Muscle of back (tissue), 11 donors: ENCODE data around the gene MRTFB. TPM values are rescaled to one million over a fixed set of nuclear protein-coding genes. Genes with fewer than 3 reads are reported as not detected.

ENCODE experiments used
- DNase-seq, 3 donors: peaks; one replicate each; pipeline versions ENCODE4 v3.0.0 to v3.0.0-alpha.2; 2013
- polyA plus RNA-seq, 10 donors: library from polyadenylated mRNA; unstranded; fragments of 120-200 nt; gene quantifications; one replicate each; pipeline ENCODE4 v1.2.1, GENCODE V29; 2013; ENCODE audit not compliant: insufficient read length in 10 of 10

The MRTFB gene
- polyA plus RNA-seq, 10 donors = 15.1 to 24.3 (median 21.1) TPM

DNA sequence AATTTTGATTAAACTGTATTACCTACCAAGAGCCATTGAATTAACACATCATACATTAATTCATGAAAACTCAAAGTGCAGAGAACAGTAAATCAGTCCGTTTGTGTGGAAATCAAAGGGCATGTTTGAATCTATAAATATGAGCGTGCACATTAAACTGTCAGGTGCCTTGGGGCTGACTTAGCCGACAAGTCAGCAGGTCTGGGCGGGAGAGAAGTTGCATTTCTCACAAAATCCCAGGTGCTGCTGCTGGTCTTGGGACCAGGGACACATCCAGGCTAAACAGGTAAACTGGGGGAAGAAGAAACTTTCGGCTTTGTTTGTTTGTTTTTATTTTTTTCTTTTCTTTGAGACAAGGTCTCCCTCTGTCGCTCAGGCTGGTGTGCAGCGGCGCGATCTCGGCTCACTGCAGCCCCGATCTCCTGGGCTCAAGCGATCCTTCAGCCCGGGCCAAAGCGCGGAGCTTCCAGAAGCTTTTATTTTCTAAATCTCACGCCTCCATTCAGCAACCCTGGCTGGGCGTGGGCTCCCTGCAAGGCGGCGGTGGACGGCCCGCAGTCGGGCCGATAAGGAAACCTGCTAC is 213.9 kb downstream of the MRTFB start:
- DNase-seq = peak in 1 of 3 donors; percentile 80

DNA sequence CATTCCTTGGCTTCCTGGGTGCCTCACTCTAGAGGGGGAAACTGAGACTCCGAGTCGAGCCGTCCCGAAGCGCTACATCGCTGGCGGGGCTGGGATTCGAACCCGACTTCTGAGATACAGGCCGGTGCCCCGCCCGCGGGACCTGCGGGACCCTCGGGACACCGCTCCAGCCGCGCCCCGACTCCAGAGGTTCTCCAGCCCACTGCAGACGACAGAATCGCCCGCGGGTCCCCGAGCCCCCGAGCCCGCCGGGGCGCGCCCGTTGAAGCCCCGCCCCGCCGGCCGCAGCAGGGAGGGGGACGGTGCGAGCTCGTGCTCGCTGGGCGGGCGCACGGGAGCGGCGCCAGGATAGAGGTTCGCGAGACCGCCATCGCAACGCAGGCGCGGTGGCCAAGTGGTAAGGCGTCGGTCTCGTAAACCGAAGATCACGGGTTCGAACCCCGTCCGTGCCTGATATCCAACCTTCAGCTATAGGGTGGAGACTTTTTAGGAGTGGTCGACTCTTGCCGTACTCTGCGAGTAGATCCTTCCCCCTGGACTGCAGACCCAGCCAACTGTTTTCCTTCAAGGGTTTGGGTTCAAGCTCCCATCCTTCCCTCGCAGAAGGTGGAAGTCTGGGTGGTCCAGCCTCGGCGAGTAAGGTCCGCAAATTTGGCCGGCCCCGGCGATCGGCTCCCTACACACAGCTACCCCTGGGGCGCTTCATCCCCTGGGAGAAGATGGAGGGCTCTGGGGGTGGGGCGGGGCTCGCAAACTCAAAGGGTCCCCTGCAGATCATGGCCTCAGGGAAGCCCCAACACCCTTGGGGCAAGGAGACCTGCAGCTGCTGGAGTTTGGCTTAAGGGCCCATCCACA is 214.6 kb downstream of the MRTFB start:
- DNase-seq = peak; percentile 94 to 99 (median 97)

DNA sequence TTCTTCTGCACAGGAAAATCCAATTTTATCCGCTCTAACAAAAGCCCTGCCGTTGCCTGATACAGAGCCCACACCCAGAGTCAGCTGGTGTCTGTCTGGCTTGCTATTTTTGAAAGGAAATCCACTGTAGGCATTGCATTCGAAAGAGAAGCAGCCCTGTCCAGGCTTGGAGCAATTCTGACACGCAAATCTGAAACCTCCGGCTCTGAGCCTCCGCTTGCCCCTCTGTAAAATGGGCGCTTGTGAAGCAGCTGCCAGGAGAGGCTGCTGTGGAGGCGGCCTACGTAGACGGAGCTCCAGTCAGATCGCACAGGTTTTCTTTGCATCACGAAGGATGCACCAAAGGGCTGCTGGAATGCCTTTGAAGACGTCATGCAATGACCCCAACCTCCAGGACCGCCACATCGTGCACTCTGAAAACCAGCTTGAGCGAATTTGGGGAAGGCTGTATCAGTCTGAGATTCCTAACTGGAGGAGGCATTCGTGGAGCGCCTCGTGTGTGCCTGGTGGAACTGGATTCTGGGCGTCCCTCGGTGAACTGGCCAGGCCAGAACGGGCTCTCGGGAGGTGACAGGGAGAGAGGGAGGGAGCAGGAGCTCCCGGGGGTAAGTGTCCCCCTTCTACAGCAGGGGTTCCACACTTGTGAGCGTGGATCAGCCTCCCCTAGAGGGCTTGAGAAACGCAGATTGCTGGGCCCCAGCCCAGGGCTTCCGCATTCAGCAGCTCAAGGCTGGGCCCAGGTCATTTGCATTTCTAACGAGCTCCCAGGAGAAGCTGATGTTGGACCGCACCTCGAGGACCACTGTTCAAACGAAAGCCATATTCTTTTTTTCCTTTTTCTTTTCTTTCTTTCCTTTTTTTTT is 215.5 kb downstream of the MRTFB start:
- DNase-seq = no peak

DNA sequence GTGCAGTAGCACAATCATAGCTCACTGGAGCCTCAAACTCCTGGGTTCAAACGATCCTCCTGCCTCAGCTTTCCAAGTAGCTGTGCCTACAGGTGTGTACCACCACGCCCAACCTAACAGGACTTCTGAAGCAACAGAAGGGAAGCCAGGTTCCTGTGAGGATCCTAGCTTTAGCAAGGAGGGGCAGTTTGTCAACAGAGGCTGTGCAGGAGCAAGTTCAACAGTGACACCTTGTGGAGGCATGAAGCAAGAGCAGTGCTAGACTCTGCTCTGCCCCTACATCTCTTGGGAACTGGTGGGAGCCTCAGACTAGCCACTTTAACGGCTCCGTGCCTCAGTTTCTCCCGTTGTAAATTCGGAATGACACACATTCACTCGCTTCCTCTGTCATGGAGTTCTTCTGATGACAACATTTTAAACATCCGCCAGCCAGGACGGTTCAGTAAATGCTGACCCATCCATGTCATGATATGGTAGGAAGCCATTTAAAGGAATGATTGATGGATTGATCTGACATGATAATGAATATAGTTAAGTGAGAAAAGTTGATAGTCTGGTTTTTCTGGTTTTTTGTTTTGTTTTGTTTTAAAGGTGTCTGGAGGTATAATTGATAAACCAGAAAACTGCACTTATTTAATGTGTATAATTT is 218.7 kb downstream of the MRTFB start:
- no peak for DNase-seq

DNA sequence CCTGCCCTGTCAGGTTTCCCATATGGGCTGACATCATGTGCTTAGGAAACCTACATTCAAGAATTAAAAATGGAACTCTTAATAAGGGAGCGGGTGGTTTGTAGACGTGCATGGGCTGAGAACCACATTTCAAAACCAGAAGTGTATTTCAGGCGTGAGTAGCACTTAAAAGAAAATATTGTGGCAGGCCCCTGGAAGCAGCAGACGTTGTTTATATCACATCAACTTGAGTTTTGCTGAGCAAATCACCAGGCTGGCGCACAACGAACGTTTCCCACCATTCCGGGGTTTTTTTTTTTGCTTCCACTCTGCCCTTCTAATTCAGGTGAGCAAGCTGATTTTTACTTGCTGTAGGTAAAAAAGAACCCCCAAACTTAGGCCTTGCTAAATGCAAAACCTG is 220.2 kb downstream of the MRTFB start:
- DNase-seq = no peak

DNA sequence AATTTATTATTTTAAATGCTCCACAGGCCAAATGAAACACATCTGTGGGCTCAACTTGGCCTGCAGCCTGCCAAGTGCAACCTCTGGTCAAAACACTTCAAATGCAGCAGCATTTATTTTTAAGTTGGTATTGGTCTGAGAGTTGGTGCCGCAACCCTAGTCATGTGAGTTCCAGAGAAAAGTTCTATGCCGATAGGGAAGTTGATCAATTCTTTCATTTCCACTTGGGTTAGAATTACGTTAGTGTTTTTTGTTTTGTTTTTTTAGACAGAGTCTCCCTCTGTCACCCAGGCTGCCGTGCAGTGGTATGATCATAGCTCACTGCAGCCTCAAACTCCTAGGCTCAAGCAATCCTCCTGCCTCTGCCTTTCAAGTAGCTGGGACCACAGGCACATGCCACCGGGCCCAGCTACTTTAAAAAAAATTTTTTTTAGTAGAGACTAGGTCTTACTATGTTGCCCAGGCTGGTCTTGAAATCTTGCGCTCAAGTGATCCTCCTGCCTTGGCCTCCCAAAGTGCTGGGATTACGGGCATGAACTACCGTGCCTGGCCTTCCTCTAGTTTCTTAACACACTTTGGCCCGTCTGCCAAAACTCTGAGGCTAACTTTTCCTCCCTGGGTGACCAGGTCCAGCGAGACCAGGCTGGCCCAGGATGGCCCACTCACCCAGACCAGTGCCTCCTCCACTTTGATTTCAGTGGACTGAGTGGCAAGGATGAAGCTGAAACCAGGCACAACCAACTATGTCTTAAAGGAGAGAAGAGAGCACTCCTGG is 221.1 kb downstream of the MRTFB start:
- no peak for DNase-seq

DNA sequence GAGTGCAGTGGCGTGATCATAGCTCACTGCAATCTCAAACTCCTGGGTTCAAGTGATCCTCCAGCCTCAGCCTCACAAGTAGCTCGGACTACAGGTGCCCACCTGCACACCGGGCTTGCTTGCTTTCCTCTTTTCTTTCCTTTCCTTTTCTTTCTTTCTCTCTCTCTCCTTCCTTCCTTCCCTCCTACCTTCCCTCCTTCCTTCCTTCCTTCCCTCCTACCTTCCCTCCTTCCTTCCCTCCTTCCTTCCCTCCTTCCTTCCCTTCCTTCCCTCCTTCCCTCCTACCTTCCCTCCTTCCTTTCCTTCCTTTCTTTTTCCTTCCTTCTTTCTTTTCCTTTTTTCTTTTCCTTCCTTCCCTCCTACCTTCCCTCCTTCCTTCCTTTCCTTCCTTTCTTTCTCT is 225.5 kb downstream of the MRTFB start:
- DNase-seq = no peak

DNA sequence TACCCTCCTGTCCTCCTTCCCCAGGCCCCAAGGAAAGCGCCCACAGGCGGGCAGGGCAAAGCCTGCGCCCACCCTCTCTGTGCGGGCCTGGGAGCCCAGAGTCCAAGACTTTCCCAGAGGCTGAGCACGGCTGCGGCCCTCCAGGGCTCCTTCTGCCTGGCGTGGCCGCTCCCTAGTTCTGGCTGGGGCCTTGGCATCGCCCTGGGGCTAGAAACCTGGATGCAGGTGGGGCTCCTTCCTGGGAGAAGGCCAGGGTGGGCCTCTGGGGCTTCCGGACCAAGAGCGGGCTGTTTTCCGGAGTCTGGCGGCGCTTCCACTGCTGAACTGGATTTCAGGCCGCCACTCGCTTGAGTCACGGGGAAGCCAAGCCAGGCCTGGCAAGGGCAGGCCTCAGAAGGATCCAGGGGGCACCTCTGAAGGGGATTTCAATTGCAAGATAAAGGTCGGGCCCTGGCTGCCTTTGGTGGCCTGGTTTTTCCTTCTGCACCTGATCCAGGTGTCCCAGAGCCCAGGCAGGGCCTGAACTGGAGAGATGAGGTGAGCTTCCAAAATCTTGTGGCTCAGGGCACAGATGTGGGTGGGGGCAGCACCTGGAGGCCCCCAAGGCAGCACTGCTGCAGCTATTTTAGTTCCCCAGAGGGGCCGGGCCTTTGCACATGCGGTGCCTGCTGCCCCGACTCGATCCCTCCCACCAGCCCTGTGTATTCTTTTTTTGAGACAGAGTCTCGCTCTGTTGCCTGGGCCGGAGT is 227.4 kb downstream of the MRTFB start:
- no peak for DNase-seq

DNA sequence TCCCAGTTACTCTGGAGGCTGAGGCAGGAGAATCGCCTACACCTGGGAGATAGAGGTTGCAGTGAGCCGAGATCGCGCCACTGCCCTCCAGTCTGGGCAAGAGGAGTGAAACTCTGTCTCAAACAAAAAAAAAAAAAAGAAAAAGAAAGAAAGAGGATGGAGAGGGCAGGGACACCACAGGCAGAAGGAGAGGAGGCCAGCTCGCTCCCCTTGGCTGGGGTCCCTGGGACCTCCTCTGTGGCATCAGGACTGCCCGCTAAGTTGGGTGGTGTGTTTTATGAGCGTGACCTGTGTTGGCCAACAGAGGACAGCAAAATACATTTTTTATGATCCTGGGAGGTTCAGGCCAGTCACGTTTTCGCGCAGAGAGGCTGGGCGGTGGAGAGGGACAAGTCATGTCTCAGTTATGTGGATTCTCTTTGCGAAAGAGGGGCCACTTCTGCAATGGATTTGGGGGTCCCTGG is 229.6 kb downstream of the MRTFB start:
- DNase-seq = peak; percentile 78 to 83 (median 80)

DNA sequence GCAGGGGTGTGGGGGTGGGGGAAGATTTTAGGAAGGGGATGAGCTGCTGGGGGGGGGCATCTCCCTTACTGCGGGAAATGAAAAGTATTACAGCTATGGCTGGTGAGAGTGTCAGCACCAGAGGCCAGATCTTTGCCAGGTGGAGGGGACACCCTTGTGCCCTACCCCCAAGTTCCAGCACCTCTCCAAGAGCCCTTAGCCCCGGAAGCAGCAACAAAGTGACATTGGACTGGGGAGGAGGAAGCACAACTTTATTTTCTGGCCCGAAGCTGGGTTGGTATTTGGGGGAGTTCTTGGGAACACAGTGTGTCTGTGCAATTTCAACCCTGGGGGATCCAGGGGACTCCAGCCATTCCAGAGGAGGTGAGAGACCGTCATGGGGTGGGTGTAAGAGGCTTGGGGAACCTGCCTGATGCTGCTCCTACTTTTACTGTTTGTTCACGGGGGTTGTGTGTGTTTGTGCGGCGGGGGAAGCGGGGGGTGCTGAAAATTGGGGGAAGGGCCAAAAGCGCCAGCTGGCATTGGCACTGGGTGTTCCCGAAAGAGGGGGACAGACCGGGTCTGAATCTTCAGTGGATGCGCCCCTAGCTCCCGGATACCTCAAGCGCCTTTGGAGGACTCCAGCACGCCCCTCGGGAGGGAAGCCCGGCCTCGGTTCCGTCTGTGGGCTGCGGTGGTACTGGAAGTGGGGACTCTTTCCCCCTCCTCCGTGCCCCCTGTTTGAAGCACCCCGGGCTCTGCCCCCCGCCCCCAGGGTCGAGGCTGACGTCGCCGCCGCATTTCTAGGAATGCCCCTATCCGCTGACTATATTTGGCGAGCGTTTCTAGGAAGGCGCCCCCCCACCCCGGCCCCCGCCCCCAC is 230.3 kb downstream of the MRTFB start:
- peak in 1 of 3 donors; percentile 49 for DNase-seq

DNA sequence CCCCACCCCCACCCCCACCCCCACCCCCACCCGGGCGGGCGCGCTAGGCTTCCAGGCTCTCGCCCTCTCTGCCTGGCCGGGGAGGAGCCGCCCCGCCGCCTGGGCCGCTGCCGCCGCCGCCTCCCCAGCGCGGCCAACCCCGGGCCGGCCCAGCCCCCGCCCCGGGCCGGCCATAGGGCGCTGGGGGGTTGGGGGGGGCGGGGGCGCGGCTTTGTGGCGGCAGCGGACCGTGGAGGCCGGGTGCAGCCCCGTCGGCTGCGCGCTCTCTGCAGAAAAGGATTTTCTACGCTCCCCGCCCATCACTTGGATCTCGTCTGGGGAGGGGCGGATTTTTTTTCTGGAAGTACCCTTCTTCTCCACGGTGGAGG is 230.9 kb downstream of the MRTFB start:
- DNase-seq = peak in 2 of 3 donors; percentile 42 to 67

DNA sequence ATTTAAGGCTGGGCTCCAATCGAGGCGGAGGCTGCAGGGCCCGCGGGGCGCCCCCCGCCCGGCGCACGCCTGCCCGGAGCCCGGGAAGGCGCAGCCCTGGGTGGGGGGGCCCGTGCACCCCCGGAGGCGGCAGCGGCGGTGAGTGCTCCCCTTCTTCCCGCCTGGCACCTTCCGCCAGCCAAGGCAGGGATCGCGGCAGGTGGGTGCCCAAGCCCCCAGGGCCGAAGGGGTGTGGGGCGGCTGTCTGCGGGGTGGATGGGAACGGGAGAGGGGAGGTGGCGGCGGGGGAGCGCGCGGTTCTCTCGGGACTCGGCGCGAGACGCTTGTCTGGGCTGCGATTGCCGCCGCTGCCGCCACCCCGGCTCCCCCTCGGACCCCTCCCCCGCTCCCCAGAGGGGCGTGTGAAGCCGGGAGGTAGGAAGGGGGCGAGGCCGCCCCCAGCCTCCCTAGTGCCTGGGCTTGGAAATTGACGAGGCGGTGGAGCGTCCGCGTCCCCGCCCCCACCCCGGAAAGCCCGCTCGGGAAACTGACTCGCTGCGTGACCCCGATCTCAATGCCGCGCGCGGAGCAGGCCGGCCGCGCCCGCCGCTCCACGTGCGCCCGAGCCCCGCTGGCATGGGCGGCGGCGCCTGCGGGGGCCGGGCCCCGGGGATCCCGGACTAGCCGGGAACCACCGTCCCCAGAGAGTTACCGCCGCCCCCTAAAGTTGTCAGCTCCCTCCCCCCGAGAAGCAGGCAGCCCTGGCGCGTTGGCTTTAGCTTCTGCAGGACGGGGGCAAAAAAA is 231.5 kb downstream of the MRTFB start:
- peak in 1 of 3 donors; percentile 63 for DNase-seq

DNA sequence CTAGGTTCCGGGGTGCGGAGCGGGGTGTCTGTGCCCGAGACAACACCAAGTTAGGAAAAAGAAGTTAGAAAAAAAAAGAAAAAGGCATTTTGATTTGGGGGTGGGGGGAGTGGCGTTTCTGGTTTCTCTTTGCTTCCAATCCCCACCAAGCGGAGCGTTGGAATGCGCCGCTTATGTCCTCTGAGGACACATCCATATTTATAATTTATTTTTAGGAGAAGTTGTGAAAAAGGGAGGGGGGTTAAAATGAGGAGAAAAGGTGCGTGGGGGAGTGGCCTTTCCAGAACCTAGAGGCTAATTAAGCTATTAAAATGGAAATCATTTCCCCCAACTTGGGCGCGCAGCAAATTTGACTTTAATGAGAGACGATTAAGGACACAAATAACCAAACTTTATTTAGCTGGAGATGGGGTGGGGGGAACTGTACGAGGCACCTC is 232.1 kb downstream of the MRTFB start:
- DNase-seq = peak in 1 of 3 donors; percentile 48

DNA sequence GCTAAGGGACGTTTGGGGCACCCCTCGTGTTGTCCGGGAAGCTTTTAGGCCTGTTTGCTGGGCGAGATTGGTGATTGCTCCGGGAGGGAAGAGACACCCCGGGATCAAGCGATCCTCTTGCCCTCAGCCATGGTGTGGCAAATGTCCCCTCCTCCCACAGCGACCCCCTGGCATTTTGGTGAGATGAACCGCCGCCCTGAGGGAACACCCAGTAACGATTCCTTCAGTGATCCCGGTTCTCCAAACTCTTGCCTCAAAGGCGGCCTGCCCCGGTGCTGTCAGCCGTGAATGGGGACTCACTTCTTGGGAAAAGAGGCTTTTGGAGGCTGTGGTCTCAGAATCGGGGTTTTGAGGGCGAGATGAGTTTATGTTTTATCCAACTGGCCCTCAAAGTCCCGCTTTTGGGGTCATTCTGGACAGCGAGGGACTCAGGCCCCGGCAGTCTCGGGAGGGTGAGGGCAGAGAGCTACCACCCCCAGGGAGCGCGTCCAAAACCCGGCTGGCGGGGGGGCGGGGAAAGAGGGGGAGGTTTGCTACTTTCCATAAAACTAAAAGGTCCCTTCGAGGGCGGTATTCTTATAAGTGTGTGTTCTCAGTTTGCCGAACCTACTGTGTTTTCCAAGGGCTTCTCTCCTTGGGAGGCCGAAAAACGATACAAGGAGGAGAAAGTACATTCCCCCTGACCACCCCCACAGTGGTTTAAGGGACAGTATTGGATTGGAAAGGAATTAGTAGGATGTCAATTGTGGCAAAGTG is 232.7 kb downstream of the MRTFB start:
- DNase-seq = peak in 1 of 3 donors; percentile 37

DNA sequence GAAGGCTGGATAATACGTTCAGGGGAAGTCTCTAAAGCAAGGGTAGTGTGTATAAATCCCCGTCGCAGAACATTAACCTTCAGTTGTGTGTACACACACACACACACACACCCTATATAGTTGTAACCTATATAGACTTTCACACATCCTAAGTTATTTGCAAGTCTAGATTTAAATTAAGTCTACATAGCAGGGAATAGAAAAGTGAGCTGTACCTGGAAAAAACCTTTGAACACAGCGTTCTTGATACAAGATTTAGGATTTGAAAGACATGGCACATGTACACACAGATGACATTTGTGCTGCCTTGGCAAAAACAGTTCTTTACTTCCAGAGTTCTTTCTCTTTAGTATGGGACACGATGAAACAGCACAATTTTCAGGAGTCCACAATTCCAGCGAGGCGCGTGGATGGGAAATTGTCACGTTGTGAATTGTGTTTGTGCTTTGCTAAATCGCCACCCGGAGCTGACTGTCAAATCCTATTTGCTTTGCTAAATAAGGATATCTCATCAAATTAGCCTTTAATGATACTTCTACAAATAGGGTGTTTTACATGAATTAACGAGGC is 233.9 kb downstream of the MRTFB start:
- DNase-seq = no peak

DNA sequence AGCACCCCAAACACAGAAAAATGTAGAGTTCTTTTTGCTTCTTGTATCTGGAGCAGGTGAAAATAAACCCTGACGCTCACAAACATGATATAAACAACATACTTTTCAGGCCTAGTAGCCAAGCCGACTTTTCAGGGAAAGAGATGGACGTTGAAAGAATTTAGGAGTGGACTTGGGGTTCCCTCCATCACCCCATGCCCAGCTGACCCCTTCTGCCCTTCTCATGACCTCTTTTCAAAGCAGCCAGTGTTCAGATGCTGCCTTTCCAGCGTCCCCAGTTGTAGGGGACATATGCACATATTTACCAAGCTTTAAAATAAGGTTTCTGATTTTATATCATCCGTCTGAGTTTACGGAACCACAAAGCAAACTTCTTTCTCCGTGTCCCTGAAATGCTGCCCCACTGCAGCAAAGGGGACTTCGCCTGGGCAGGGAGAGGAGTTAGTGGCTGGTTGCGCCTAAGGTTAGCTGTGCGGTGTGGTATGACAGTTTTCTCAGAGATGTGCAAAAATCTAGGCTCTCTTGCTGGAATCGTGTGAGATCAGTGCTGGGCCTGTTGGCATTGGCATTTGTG is 235.5 kb downstream of the MRTFB start:
- DNase-seq = no peak

DNA sequence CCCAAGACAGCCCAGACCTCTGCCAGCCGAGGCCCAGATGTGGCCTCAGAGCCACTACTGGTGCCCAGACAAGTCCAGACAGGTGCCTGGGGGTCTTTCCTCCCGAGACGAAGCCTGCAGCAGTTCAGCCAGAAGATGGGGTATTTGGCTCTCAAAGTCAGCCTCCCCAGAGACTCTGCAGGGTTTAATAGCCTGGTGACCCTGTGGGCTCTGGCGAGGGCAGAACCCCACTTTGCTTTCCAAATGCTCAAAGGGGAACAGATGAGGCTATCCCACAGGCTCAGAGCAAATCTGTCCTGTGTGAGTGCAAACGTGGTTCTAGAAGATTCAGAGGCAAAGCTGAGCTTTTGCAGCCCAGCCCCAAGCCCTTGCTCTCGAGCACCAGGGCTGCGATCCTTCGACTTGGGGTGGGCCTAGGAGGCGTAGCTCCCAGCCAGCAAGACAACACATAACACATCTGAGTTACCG is 236.0 kb downstream of the MRTFB start:
- no peak for DNase-seq
